H7 (cell line): ENCODE results near the gene PTF1A. TPM values are rescaled to one million over a fixed set of nuclear protein-coding genes. Genes with fewer than 3 reads are reported as not detected.
A peak's percentile ranks its signal among the peaks of the same experiment; 100 is the strongest.

ENCODE experiments used
- DNase-seq: peaks from one replicate; pipeline ENCODE4 v3.0.0; 2012
- H3K27me3 ChIP-seq: 2 replicates; pipeline ENCODE4 v1.6.0; 2011; ENCODE audit warnings: mild to moderate bottlenecking, low read length; ENCODE audit not compliant: control insufficient read depth, insufficient read depth
- H3K36me3 ChIP-seq: replicated peaks from 2 replicates; pipeline ENCODE4 v1.5.1; 2011; ENCODE audit warnings: low read length; ENCODE audit not compliant: control insufficient read depth, insufficient read depth
- H3K4me3 ChIP-seq: 2 replicates; pipeline ENCODE4 v1.5.1; 2011; ENCODE audit warnings: low read depth, mild to moderate bottlenecking, control low read depth, low read length, moderate library complexity; ENCODE audit not compliant: insufficient read depth
- total RNA-seq: library from RNA; depleted of rRNA; stranded (reverse); fragments of >200 nt; shearing (Covaris generic); gene quantifications from 2 replicates; pipeline ENCODE4 v1.2.3, GENCODE V29; 2014

PTF1A gene
- total RNA-seq, 1 experiment from 2014 or later: 0.38 TPM

DNA sequence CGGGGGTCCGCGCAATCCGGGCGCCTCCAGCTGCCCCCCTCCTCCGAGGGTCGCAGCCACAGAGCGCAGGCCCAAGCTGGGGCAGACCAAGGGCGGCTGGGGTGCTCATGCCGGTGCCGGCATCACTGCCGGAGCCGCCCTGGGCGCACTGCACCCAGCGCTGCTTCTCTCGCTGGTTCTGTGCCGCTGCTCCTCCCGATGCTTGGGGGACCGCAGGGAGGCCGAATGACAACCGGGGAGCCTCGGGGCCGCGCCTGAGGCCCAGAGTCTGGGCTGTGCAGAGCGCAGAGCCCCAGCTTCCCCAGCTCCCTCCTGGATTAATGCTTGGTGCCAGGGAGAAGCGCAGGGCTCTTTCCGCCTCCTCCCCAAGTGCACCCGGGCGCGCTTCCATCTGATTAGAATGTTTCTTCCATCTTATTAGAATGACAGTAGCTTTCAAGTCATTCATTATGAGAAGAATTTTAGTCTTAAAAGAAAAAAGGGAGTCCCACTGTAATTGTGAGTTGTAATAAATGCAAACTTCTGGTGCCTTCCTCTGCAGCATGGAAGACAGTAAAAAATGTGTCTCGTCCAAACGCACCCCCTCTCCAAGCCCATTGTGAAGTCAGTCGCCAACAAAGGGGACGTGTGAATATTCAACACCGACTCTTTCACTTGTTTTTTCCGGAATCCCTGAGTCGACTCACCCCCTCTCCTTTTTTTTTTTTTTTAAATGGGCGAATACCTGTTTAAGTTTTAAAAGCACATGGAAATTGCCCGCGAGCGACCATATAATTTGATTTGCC is 19.5 kb upstream of the PTF1A start:
- peak; percentile 63 for DNase-seq
- H3K4me3 ChIP-seq: peak overlapping the region; percentile 24
- peaks cover 92% of the 10 kb centered on the region for H3K27me3 ChIP-seq
- no peaks in the 10 kb centered on the region for H3K36me3 ChIP-seq

GRCh38 chr10:23173214-23174073 is 18.7 kb upstream of the PTF1A start:
- Histone ChIP-seq H3K36me3 (no peaks in the 10 kb centered on the region), H3K27me3 (peaks cover 96% of the 10 kb centered on the region), H3K4me3 (peak overlapping the region; percentile 24)
- peak; percentile 87 for DNase-seq

- DNase-seq: peak; percentile 70
- Histone ChIP-seq H3K36me3 (no peaks in the 10 kb centered on the region), H3K4me3 (peak overlapping the region; percentile 24), H3K27me3 (peaks cover 97% of the 10 kb centered on the region)
These were observed 17.8 kb upstream of the PTF1A start for GRCh38 chr10:23174074-23174976.

- H3K4me3 ChIP-seq: no peak overlapping the region
- peaks cover 98% of the 10 kb centered on the region for H3K27me3 ChIP-seq
- no peak for DNase-seq
These were observed 17.1 kb upstream of the PTF1A start for GRCh38 chr10:23174977-23175512.

DNA sequence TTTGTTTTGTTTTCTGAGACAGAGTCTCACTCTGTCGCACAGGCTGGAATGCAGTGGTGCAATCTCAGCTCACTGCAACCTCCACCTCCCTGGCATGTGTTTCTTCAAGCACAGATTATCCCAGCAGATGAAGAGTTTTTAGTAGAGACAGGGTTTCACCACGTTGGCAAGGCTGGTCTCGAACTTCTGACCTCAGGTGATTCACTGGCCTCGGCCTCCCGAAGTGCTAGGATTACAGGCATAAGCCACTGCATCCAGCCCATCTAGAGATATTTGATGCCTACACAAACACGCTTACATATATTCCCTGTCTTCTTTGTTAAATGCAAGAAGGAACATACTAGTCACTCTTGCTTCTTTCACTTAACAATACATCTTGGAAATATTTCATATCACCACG is 5.9 kb upstream of the PTF1A start:
- Histone ChIP-seq H3K27me3 (peaks cover 73% of the 10 kb centered on the region), H3K36me3 (no peaks in the 10 kb centered on the region), H3K4me3 (no peak overlapping the region)
- DNase-seq: no peak

More at GRCh38 chr10:23174977-23175512, 17.1 kb upstream of the PTF1A start:
- no peaks in the 10 kb centered on the region for H3K36me3 ChIP-seq

DNA sequence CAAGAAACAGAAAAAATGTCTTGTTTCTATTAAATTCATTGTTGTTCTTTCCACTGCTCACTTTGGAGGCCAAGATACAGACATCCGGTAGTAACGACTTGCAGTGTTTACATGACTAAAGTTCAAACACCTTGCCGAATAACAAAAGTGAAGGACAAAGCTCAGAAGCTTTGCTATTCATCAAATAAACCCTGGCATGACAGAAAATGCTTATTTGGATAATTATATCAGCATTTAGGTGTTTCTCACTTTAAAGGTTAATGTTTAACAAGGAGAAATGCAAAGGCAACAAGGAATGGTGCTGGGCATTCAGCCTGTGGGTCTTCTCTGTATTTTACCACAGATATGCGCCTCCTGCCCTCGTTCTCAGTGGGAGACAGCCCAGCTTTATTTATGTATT is 5.4 kb upstream of the PTF1A start:
- no peak overlapping the region for H3K4me3 ChIP-seq
- peaks cover 73% of the 10 kb centered on the region for H3K27me3 ChIP-seq
- no peak for DNase-seq
- no peaks in the 10 kb centered on the region for H3K36me3 ChIP-seq

- DNase-seq: no peak
- H3K4me3 ChIP-seq: no peak overlapping the region
- H3K36me3 ChIP-seq: no peaks in the 10 kb centered on the region
- H3K27me3 ChIP-seq: peaks cover 73% of the 10 kb centered on the region
These were observed 5.0 kb upstream of the PTF1A start for GRCh38 chr10:23187155-23187554.

GRCh38 chr10:23189024-23189423 is 3.1 kb upstream of the PTF1A start:
- H3K36me3 ChIP-seq: no peaks in the 10 kb centered on the region
- H3K27me3 ChIP-seq: peaks cover 80% of the 10 kb centered on the region
- no peak for DNase-seq
- no peak overlapping the region for H3K4me3 ChIP-seq

GRCh38 chr10:23190872-23191763 is 994 bp upstream of the PTF1A start:
- Histone ChIP-seq H3K27me3 (peaks cover 91% of the 10 kb centered on the region), H3K36me3 (no peaks in the 10 kb centered on the region), H3K4me3 (peak overlapping the region; percentile 38)
- peak; percentile 62 for DNase-seq

GRCh38 chr10:23192712-23193434 is 761 bp downstream of the PTF1A start:
- no peaks in the 10 kb centered on the region for H3K36me3 ChIP-seq
- peak overlapping the region; percentile 38 for H3K4me3 ChIP-seq
- peak; percentile 91 for DNase-seq
- H3K27me3 ChIP-seq: peaks cover 97% of the 10 kb centered on the region

DNA sequence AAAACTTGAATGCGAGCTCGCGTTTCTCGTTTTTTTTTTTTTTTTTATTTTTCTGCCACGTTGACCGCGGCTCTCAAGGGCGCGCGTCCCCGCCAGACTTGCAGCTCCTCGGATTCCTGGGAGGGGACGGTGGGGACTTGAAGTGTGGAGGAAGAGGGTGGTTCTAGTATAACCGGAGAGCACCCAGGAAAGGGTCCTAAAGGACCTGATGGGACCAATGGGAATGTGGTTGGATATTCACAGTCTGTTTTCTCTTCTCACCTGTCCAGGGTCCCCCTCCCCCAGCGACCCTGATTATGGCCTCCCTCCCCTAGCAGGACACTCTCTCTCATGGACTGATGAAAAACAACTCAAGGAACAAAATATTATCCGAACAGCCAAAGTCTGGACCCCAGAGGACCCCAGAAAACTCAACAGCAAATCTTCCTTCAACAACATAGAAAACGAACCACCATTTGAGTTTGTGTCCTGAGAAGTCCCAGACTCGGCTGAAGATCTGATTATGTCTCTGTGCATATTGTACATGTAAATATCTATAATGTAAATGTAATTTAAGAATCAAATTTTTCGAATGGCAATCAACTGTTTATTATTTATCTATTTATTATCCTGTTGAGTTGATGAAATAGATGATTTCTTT is 1.4 kb downstream of the PTF1A start:
- DNase-seq: peak; percentile 44
- H3K36me3 ChIP-seq: no peaks in the 10 kb centered on the region
- H3K4me3 ChIP-seq: peak overlapping the region; percentile 21; the same call in 1 of the 2 replicates
- peaks cover 97% of the 10 kb centered on the region for H3K27me3 ChIP-seq

DNA sequence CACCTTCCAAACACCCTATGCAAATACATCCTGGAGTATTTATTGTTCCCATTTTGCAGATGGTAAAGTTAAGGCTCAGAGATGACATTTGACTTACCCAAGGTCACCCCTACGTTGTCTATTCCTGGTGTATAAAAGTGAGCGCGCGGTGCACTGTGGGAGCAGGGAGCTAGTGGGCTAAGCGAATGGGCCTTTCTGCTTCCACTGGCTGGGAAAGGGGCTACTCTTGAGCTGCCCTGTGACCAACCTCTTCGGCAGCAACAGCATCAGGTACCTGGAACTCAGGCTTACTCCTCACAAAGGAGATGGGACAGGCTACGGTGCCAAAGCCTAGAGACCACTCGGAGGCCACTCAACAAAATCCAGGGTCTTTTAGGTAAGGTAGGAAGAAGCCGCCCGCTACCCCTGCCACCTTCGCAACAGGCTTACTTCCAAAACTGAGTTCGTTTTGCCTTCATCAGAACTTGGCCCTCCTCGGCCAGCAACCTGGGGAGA is 2.4 kb downstream of the PTF1A start:
- DNase-seq: no peak
- Histone ChIP-seq H3K4me3 (no peak overlapping the region), H3K36me3 (no peaks in the 10 kb centered on the region), H3K27me3 (peaks cover 97% of the 10 kb centered on the region)
